ENCODE measurements around the gene ORC3.
"Not testable (repeated sequence)": the region's sequence is repeated elsewhere in the genome, so short reads cannot be mapped to it uniquely, and the experiment has no call there.

ORC3 gene

GRCh38 chr6:87606199-87606598 lies 16.3 kb downstream of the ORC3 start:
- Mint-ChIP-seq H3K27ac (peak overlapping the region in 1 of 3 experiments; percentile 42), H3K4me3 (no peak overlapping the region), H3K4me1 (no peaks in the 10 kb centered on the region), H3K36me3 (ENCODE audit: low read depth) (peaks cover 21% of the 10 kb centered on the region), H3K27me3 (ENCODE audit: low read depth) (no peaks in the 10 kb centered on the region), H3K9me3 (no peaks in the 10 kb centered on the region)
- TF ChIP-seq CTCF (IDR thresholded peaks at IDR 0.05; ENCODE audit: unreplicated experiment in 3 of 3): no peak

- H3K27me3 Mint-ChIP-seq (ENCODE audit: low read depth): no peaks in the 10 kb centered on the region
- H3K36me3 Mint-ChIP-seq (ENCODE audit: low read depth): peaks cover 35% of the 10 kb centered on the region
- TF ChIP-seq CTCF (IDR thresholded peaks at IDR 0.05; ENCODE audit: unreplicated experiment in 3 of 3): no peak
- no peak overlapping the region for H3K4me3 Mint-ChIP-seq
- H3K9me3 Mint-ChIP-seq: no peaks in the 10 kb centered on the region
- no peak overlapping the region for H3K27ac Mint-ChIP-seq
- H3K4me1 Mint-ChIP-seq: no peaks in the 10 kb centered on the region
Observed at GRCh38 chr6:87608802-87609201, 18.9 kb downstream of the ORC3 start.

GRCh38 chr6:87613018-87613417 lies 23.1 kb downstream of the ORC3 start:
- H3K27ac Mint-ChIP-seq; H3K4me3 Mint-ChIP-seq; H3K9me3 Mint-ChIP-seq; H3K27me3 Mint-ChIP-seq (ENCODE audit: low read depth); H3K4me1 Mint-ChIP-seq: not testable (repeated sequence)
- H3K36me3 Mint-ChIP-seq (ENCODE audit: low read depth): peaks cover 51% of the 10 kb centered on the region

- H3K27me3 Mint-ChIP-seq (ENCODE audit: low read depth): no peaks in the 10 kb centered on the region
- H3K27ac Mint-ChIP-seq: no peak overlapping the region
- no peak for TF ChIP-seq CTCF (IDR thresholded peaks at IDR 0.05; ENCODE audit: unreplicated experiment in 3 of 3)
- H3K9me3 Mint-ChIP-seq: no peaks in the 10 kb centered on the region
- no peak overlapping the region for H3K4me3 Mint-ChIP-seq
- peaks cover 55% of the 10 kb centered on the region for H3K36me3 Mint-ChIP-seq (ENCODE audit: low read depth)
- no peaks in the 10 kb centered on the region for H3K4me1 Mint-ChIP-seq
Observed at GRCh38 chr6:87617405-87617804, 27.5 kb downstream of the ORC3 start.

- no peaks in the 10 kb centered on the region for H3K4me1 Mint-ChIP-seq
- no peak for TF ChIP-seq CTCF (IDR thresholded peaks at IDR 0.05; ENCODE audit: unreplicated experiment in 3 of 3)
- peaks cover 54% of the 10 kb centered on the region for H3K36me3 Mint-ChIP-seq (ENCODE audit: low read depth)
- no peak overlapping the region for H3K4me3 Mint-ChIP-seq
- H3K27ac Mint-ChIP-seq: no peak overlapping the region
- H3K27me3 Mint-ChIP-seq (ENCODE audit: low read depth): no peaks in the 10 kb centered on the region
- no peaks in the 10 kb centered on the region for H3K9me3 Mint-ChIP-seq
Observed at GRCh38 chr6:87618531-87618930, 28.6 kb downstream of the ORC3 start.

- no peaks in the 10 kb centered on the region for H3K9me3 Mint-ChIP-seq
- no peaks in the 10 kb centered on the region for H3K27me3 Mint-ChIP-seq (ENCODE audit: low read depth)
- TF ChIP-seq CTCF (IDR thresholded peaks at IDR 0.05; ENCODE audit: unreplicated experiment in 3 of 3): no peak
- no peak overlapping the region for H3K4me3 Mint-ChIP-seq
- H3K27ac Mint-ChIP-seq: no peak overlapping the region
- H3K36me3 Mint-ChIP-seq (ENCODE audit: low read depth): peaks cover 56% of the 10 kb centered on the region
- H3K4me1 Mint-ChIP-seq: no peaks in the 10 kb centered on the region
Observed at GRCh38 chr6:87623248-87623647, 33.3 kb downstream of the ORC3 start.

Data from nephron (organoid).